Activated T-cell treated with anti-CD3 and anti-CD28 coated beads for 4 hours (primary cell): ENCODE measurements around the gene DDX54.
A peak's percentile ranks its signal among the peaks of the same experiment; 100 is the strongest.
"Not testable (repeated sequence)": the region's sequence is repeated elsewhere in the genome, so short reads cannot be mapped to it uniquely, and the experiment has no call there.

Experiments
- DNase-seq: peaks from one replicate; pipeline ENCODE4 v3.0.0-alpha.2; 2020

Gene DDX54

DNA sequence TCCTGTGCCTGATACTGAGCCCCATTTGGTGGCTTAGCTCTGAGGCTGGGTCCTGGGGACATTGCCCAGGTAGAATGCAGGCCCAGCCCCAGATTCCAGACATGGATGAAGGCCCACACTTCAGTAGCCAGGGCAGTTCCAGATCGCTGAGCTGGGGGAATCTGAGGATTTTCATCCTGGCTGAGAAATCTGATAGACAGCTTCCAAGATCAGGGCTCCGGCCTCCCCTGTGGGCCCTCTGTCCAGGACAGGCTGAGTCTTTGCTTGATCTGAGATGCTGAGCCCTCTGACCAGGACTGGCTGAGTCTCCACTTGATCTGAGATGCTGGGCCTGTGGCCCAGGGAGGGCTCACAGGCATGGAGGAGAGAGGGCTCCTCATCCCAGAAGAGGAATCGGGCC, 46.5 kb downstream of the DDX54 start:
- DNase-seq: no peak

DNA sequence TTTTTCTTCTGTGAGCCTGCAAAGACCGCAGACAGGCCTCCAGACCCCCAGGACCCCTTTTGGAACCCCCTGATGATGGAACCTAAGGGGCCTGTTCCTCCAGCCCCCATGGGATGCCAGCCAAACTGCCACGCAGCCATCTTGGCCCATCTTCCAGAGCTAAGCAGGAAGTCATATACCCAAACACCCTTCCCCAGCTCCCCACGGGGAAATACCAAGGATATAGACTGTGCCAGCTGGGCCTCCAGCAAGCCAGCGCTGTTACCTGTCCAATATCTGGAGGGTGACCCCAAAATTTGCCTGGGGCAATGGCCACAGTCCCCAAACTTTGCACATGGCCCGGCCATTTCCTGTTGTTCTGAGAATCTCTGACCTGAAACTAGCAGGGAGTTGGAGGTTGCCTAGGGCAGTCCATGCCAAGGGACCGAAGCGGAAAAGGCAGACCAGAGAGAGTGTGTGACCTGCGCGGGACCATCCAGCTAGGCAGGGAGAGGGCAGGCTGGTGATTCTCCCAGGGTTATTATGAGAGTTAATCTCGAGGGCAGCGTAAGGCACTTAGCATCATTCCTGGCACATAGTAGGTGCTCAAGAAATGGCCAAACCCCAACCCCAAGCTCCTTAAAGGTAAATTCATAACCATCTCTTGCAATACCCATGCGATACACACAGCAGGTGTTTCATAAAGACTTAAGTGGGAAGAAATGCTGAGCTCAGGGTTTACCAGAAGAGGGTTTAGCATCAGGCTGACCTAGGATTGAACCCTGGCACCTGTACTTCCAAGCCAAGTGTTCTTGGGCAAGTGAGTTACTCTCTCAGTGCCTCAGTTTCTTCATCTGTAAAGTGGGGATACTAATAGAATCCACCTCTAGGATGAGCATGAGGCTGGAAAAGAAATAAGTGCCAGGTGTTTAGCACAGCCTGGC, 47.2 kb downstream of the DDX54 start:
- no peak for DNase-seq

DNA sequence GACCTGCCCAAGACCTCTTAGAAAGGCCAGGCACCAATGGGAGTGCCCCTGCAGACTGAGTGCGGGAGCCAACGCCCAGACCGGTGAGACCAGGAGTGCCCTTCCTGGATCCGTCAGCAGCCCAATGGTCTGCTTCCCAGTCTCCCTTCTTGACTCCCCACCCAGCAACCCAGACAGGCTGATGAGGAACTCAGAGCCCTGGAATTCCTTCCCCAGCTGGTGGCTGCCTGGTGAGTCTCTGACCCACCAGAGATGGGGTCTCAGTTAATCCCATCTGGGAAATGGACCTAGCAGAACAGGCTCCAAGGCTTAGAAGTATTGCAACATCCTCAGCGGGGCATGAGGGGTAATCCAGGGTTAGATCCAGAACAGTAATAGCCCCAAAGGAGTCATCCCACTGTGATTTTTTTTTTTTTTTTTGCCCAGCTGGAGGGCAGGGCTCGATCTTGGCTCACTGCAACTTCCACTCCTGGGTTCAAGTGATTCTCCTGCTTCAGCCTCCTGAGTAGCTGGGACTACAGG, 48.2 kb downstream of the DDX54 start:
- DNase-seq: no peak

DNA sequence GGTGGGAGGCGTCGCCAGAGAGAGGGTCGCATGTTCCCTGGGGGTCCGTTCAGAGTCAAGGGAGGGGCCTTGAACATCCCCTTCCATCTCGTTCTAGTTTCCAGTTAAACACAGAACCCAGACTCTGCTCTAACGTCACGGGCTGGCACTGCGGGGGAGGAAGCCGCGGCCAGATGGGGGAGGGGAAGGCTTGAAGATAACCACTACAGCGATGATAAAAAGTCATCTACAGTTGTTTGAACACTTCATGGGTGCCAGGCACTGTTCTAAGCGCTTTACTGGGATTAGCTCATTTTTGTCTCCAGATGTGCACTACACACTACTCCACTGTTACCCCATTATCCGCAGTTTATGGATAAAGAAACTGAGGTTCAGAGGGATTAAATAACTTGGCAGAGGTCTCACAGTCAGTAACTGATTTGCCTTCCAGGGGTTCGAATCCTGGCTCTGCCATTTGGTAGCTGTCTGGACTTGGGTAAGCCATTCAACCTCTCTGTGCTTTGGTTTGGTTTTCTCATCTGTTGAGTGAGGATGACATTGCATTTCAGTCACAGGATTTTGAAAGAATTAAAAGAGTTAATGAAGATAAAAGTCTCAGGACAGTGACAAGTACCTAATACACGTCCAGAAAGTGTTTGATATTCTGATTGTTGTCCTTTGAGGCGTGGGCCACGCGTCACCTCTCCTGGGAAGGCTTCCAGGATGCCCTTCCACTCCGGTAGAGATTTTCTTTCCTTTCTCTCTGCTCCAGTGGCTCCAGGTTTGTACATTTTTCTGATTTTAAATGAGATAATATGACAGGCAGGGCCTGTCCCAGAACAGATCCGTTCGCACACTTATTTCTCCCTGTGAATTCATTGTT, 48.9 kb downstream of the DDX54 start:
- peak; percentile 50 for DNase-seq

DNA sequence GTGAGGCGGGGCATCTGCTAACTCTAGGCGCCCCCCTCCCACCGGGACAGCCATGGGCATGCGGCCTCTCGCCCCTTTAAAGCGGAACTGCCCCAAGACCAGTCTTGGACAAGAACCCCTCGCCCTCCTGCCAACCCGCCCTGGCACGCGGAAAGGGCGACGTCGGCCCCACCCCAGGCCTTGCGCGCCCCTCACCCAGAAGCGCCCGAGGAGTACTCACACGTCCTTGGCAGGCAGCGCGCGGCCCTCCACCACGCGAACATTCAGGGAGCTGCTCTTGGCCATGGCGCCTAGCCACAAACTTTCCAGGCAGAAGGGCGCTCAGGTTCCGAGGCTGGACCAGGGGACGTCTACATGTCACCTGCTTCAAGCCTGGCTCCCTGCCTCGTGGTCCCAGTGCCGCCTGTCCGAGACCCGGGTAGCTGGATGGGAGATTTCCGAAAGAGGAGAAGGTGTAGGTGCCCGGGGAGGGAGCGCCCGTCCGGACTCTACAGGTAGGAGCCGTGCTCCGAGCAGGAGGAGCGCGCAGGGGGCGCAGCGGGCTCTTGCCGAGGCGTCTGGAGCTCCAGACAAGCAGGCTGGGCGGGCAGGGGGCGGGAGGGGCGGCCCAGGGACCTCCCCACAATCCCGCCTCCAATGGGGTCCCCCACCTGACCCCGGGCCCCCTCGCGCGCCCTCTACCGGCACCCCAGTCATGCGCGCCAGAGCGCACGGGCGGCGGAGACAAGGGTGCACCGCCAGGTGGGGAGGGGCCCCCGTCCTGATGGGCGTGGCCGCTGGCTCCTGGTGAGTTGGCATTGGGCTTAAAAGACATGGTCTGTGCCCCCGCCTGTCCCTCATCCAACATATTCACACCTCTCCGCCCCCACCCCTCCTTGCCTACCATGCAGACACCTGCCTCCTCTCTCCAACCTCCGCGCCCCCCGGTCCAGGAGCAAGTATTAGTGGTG, 49.8 kb downstream of the DDX54 start, which contains the start of gene RASAL1:
RASAL1 (minus strand) TSS at position 584 of the 950 bp plus-strand sequence; CDS start at position 285, 299 bp downstream.
- DNase-seq: peak; percentile 64

DNA sequence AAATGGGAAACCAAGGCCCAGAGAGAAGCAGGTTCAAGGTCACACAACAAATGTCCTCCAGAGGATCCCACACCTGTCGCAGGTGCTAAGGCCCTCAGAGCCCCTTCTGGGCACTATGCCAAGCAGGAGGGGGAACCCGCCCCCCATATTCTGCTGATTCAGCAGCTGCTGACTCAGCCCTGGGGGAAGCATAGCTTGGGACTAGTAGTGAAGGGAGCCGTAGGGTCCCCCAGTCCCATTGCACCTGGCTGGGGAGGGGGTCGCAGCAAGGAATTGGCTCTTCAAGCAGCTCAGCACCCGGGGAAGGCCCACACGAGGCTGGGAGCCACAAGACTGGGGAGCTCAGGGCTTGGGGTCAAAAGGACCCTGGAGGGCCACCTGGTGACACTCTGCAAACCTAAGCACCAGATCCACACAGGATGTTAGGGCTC, 50.7 kb downstream of the DDX54 start:
- DNase-seq: no peak

DNA sequence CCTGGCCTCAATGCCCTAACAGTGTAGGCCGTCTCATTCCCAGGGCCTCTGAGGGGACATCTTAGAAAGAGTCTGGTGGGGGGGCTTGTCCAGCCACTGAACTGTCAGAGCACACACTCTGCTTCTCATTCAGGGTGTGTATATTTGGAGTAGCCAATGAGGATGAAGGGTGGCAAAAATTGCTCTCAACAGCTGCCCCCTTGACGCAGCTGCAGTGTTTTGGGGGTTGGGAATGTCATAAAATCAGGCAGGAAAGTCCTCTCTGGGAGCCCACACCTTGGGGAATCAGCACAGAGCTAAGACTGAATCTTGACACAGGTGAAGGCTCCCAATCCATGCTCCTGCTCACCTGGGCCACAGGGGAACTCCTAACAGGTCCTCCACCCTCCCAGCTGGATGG, 51.2 kb downstream of the DDX54 start:
- no peak for DNase-seq

DNA sequence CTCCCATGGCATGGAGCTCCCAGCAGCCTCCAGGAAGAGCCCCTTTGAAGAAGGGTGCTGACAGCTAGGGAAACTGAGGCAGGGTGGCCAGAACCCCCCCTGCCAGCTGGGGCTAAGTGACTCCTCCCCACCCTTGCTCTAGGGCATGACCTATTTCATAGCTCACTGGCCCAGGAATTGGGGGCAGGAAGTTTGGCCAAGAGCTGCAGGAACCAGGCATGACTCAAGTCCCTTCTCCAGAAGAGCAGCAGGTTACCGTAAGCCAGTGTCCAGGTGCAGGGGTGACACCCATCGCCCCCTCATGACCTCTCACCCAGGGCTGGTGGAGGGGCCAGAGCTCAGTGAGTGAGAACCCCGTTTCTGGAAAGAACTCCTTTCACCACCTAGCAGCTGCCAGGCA, 51.6 kb downstream of the DDX54 start:
- no peak for DNase-seq

DNA sequence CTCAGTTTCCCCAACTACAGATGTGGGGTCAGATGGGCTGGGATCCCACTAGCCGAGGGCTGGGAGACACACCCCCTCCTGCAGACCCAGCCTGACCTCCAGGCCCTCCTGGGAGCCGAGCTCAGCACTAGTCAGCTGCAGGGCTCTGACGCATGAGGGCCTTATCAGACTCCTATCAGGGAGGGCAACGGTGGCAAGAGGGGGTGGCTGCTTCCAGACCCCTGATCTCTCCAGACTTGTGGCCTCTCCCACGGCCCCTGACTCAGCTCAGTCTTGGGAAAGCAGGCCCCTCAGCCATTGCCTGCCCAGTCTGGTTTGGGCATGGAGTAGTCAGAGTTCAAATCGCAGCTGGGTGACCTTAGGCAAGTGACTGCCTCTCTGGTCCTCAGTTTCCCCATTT, 52.2 kb downstream of the DDX54 start:
- DNase-seq: no peak

DNA sequence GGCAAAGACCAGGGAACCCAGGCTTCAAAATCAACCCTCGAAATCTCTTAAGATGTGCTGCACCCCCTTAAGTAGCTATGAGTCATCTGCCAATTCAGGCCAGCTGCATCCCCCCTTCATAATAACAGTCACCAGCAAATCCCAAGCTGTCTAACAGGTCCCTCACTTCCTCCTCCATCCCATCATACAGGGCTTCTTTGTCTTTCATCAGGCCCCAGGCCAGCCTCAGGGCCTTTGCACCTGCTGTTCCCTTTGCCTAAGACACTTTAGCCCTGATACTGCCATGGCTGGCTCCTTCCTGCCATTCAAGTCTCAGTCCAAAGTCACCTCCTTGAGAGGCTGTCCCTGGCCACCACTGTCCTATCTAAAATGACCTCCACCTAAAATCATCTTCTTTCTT, 53.7 kb downstream of the DDX54 start:
- no peak for DNase-seq

DNA sequence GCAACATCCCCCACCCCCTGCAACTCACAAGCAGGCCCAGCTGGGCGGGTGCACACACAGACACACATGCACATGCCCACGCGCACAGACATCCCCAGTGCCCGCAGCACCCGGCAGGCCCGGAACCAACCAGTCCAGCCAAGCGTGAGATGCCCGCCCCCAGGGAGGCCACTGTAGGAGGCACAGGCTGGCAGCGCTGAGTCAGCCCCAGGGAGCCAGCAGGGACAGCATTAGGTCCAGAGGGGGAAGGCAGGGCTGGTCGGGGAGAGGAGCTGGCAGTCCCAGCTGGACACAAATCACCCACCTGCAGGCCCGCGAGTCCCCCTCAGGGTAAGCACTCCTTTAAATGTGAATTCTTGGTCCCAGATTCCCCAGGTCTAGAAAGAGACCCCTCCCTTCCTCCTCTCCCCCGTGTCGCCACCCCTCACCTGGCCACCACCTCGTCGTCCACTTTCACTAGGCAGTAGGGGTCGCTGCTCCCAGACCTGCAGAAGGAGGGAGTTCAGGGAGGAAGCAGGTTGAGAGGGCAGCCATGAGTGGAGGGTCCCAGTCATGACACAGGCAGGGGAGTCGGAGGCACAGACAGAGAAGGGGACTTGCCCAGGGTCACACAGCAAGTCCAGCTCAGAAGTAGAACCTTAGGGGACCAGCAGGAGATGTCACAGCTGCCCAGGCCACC, 54.7 kb downstream of the DDX54 start:
- DNase-seq: no peak

DNA sequence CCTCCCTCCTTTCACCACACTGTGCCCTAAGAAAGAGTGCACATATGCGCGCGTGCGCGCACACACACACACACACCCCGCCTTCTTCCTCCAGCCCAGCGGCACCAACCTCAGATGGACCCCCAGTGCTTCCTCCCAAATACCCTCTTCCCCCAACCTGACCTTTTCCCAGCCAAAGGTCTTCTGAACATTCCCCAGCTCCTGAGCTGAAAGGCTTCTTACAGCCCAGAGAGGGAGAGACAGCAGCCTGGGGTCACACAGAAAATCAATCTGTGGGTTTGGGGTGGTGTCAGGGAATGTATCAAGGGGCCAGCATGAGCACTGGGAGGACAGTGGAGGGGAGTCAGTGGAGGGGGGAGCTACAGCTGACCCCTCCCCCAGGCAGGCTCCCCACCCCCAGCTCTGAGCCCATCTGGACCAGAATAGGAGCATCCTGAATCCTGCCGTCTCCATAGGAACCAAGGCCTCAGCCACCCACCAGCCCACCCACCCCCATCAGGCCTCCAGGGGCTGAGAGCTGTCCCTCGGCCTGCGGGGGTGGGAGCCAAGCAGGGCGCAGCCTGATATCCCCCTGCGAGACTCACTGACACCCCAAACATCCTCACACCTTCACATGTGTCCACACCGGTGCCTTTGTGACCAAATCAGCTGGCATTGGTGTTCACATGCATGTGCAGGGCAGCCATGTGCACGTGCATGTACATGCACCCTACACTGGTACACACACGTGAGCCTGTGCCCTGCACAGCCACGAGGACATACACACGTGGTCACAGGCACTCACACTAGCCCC, 55.4 kb downstream of the DDX54 start:
- DNase-seq: no peak

DNA sequence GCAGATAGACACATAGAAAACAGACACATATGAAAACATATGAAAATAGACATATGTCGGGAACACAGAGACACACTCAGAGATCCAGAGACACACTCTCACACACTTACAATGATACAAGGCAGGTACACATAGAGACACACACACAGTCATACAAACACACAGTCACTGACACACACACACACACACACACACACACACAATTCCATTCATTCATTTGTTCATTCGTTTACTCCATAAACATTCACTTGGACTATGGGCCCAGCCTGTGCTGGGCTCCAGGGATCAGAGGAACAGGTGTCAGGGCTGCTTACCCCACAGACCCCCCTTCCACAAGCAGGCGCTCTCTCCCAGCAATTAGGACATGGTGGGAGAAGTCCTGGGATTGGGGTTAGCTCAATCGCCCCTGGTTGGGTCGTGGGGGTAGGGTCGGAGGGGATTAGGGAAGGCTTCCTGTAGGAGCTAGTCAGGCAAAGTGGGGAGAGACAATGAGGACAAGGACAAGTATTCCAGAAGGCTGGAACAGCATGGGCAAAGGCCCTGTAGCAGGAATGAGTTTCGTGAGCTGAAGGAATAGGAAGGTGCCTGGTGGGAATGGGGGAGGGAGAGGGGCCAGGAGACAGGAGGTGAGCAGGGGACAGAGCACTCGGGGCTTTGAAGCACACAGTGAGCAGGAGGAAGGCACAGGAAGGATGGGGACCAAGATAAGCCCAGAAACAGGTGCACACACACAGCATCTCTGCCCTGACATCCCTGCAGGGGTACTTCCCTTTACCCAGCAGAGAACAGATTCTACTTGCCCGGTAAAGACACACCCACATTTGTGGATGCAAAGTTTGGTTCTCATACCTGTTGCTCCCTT, 56.2 kb downstream of the DDX54 start:
- DNase-seq: no peak

DNA sequence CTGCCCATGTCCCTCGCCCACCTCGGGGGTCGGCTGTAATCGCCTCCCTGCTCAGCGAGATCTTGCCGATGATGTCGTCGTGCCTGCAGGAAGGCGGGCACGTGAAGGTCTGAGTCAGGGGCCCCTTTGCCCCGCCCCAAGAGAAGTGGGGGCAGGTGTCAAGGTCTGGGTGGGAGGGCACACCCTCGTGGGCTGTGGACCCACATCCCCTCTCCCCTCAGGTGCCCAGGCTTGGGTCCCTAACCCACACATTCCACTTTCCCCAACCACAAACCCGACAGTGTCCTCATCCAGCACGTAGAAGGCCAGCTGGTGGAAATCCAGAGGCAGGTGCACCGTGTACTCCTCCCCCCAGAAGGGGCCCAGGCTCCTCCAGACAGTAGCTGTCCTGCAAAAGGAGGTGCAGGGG, 57.5 kb downstream of the DDX54 start:
- DNase-seq: no peak

DNA sequence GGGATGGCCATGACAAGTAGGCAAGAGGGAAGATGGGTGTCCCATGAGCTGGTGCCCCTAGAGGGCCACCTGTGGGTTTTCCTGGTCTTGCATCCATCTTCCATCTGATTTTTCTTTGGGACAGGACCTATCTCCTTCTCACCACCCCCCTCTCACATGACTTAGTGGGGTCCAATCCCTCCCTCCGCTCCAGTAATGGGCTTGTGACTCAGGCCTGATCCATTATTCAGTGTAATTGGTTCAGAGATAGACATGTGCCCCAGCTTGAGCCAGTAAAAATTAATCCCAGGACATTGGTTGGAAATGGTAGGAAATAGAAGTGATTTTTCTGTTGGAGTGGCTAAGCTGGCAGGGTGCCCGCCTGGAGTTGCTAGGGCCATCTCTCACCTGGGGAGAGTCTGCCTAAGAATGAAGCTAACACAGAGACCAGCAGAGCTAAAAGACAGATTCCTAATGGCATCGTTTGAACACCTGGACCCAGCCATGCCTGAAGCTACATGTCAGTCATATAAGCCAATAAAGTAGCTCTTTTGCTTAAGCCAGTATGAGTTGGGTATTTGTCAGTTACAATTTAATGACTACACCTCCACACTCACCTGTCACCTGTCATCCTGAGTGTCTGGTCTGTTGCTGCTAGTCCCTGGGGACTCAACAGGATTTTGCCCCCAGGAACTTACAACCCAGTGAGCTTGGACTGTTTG, 64.5 kb downstream of the DDX54 start:
- no peak for DNase-seq

DNA sequence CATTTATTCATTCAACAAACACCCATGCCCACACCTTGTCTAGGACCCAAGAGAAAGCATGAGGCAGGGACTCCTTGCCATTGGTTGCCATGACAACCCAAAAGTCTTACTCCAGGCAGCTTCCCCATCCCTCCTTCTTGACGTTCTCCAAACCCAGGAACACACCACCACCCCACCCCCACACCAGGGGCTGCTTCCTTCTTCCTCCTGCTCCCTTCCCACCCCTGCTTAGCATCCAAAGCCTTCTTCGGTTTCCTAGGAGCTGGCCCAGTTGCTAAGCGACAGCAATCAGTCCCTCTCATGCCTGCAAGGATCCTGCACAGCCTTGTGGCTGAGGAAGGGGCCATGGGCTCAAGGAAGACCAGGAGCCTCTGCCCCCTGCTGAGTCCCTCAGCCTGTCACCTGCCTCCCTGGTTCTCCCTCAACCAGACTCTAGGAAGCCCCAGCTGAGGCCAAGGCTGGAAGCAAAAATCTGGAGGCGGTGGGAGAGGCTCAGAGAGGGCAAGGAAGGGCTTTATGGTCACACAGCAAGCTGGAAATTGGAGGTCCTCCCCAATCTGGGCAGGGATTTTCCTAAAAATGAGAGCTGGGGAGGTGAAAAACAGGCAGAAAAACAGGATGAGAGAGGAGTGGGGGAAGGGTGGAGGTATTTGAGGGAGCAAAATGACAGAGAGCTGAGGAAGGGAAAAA, 65.2 kb downstream of the DDX54 start:
- no peak for DNase-seq

DNA sequence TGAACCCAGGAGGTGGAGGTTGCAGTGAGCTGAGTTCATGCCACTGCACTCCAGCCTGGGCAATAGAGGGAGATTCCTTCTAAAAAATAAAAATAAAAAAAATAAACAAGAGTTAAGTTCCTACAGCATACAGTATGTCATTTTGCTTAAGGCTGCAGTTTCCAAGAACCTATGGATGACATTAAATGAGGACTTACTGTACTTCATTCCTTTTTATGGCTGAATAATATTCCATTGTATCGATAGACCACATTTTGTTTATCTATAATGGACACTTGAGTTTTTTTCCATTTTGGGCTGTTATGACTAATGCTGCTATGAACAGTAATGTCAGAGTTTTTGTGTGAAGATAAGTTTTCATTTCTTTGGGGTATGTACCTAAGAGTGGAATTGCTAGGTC, 67.1 kb downstream of the DDX54 start:
- no peak for DNase-seq

DNA sequence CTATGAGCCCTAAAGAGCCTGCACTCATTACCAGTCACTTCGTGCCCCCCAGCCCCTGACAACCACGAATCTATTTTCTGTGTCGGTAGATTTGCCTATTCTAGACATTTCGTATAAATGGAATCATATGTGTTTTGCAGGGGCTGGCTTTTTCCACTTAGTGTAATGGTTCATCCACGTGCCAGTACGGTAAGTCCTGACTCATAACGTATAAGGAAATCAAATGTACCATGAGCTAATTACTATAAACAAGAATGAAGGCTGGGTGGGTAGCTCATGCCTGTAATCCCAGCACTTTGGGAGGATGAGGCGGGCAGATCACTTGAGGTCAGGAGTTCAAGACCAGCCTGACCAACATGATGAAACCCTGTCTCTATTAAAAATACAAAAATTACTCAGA, 67.6 kb downstream of the DDX54 start:
- DNase-seq: not testable (repeated sequence)

DNA sequence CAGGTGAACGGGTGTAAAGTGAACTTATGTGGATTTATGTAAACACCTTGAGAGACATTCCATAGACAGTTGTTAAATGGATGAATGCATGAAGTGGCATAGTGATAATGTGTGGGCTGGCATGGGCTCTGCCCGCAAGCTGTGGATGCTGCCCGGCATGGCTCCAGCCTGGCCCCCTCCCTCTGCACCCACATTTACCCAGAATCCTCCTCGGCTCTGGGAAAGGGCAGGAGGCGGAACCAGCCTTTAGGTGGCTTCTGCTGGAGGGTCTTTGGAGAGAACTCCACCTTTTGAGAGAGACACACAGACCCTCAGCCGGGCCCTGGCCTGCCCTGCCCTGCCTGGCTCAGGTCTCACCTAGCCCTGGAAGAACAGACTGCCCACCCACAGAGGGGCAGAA, 68.4 kb downstream of the DDX54 start:
- no peak for DNase-seq
